GM12878 (cell line): ENCODE results near the gene TOMM34. TPM values are rescaled to one million over a fixed set of nuclear protein-coding genes. Genes with fewer than 3 reads are reported as not detected.

Experiments
- ATAC-seq: fragments of 200-7000 bp; cut with Tn5 transposase; 3 replicates; pipeline ENCODE4 v1.9.1; 2020; ENCODE audit warnings: mild to moderate bottlenecking, moderate library complexity
- BruUV-seq: library from RNA; stranded (reverse); fragments of 400-500 nt; replicated peaks from 2 replicates; lab custom pipeline; 2021; lab: Mats Ljungman, UMichigan
- CTCF ChIA-PET: fragments of 300-600 bp; sonication (Branson Sonifier 250); formaldehyde crosslinking; extraction: SDS; loops from one replicate; lab custom pipeline; 2021; ENCODE audit warnings: inconsistent platforms; lab: Yijun Ruan, JAX
- POLR2A ChIA-PET: fragments of 350-600 bp; formaldehyde crosslinking; extraction: SDS; loops from one replicate; lab custom pipeline; 2021; ENCODE audit warnings: inconsistent platforms; lab: Charles Lee
- RAD21 ChIA-PET: fragments of 300-600 bp; sonication (Branson Sonifier 250); formaldehyde crosslinking; loops from one replicate; lab custom pipeline; 2023; ENCODE audit warnings: antibody characterized with exemption; ENCODE audit not compliant: unreplicated experiment; lab: Charles Lee
- SMC1A ChIA-PET: fragments of 300-600 bp; sonication (Branson Sonifier 250); formaldehyde crosslinking; loops from one replicate; lab custom pipeline; 2023; ENCODE audit not compliant: unreplicated experiment, uncharacterized antibody; lab: Charles Lee
- DNase-seq: peaks from one replicate; pipeline ENCODE4 v3.0.0-alpha.2; 2011; ENCODE audit warnings: low read depth, low spot score
- FAIRE-seq: peaks from 3 replicates; lab custom pipeline; 2011; peaks lifted over from hg19 to GRCh38; lab: Jason Lieb, UNC
- H2AFZ ChIP-seq: 2 replicates; pipeline ENCODE4 v1.6.0; 2011; ENCODE audit warnings: low read depth, low read length, control low read depth; ENCODE audit not compliant: control insufficient read depth
- H3K27ac ChIP-seq: 2 replicates; pipeline ENCODE4 v1.5.1; 2011; ENCODE audit warnings: control low read depth; ENCODE audit not compliant: control insufficient read depth, insufficient read depth
- H3K27me3 ChIP-seq, 2 experiments: replicated peaks in 1 of 2; 2 replicates each; pipeline versions ENCODE4 v1.6.0 to v1.6.1; 2011; ENCODE audit warnings: low read length in 1 of 2; ENCODE audit not compliant: control insufficient read depth in 2 of 2, insufficient read depth in 2 of 2
- H3K36me3 ChIP-seq, 2 experiments: 2 replicates each; pipeline ENCODE4 v1.5.1; 2011; ENCODE audit warnings: low read length in 1 of 2; ENCODE audit not compliant: control insufficient read depth in 2 of 2, insufficient read depth in 2 of 2
- H3K4me1 ChIP-seq: 2 replicates; pipeline ENCODE4 v1.6.1; 2011; ENCODE audit warnings: mild to moderate bottlenecking, low read length, moderate library complexity, mixed read lengths; ENCODE audit not compliant: control insufficient read depth, insufficient read depth
- H3K4me2 ChIP-seq: 2 replicates; pipeline ENCODE4 v1.6.0; 2011; ENCODE audit warnings: control low read depth; ENCODE audit not compliant: control insufficient read depth, insufficient read depth
- H3K4me3 ChIP-seq: fragments of 200-600 bp; sonication (generic); 2 replicates; pipeline ENCODE4 v1.5.1; 2016
- H3K79me2 ChIP-seq: 2 replicates; pipeline ENCODE4 v1.6.0; 2011; ENCODE audit warnings: low read length; ENCODE audit not compliant: control insufficient read depth, insufficient read depth
- H3K9ac ChIP-seq: 2 replicates; pipeline ENCODE4 v1.8.0; 2011; ENCODE audit warnings: low read length, control low read depth, mixed read lengths; ENCODE audit not compliant: control insufficient read depth, insufficient read depth
- H3K9me3 ChIP-seq: replicated peaks from 3 replicates; pipeline ENCODE4 v1.5.1; 2011; ENCODE audit warnings: mild to moderate bottlenecking, low read length; ENCODE audit not compliant: control insufficient read depth, insufficient read depth
- H4K20me1 ChIP-seq: 2 replicates; pipeline ENCODE4 v1.6.0; 2011; ENCODE audit not compliant: control insufficient read depth, insufficient read depth
- ATF7 ChIP-seq: fragments of 450-650 bp; IDR thresholded peaks from 2 replicates; pipeline ENCODE4 v1.6.1; 2016; ENCODE audit warnings: low read depth, mild to moderate bottlenecking
- CHD2 ChIP-seq: IDR thresholded peaks from 2 replicates; pipeline ENCODE4 v1.6.1; 2011; ENCODE audit warnings: low read depth, low read length, improper control_type of control experiment, borderline replicate concordance
- MEF2B ChIP-seq: fragments of 450-650 bp; IDR thresholded peaks from 2 replicates; pipeline ENCODE4 v1.6.1; 2018; ENCODE audit warnings: mild to moderate bottlenecking, moderate library complexity; ENCODE audit not compliant: partially characterized antibody, poor library complexity, severe bottlenecking
- MTA3 ChIP-seq: IDR thresholded peaks from 2 replicates; pipeline ENCODE4 v1.6.1; 2012; ENCODE audit warnings: low read length, inconsistent platforms, borderline replicate concordance
- MYB ChIP-seq: fragments of 150-350 bp; IDR thresholded peaks from 2 replicates; pipeline ENCODE4 v1.6.1; 2014; ENCODE audit warnings: mild to moderate bottlenecking, low read depth, low read length, borderline replicate concordance
- MYC ChIP-seq: IDR thresholded peaks from 2 replicates; pipeline ENCODE4 v1.6.1; 2011; ENCODE audit warnings: mild to moderate bottlenecking, low read length, moderate library complexity, inconsistent platforms; ENCODE audit not compliant: insufficient read depth, insufficient replicate concordance, insufficient read length, severe bottlenecking
- NFYB ChIP-seq: IDR thresholded peaks from 2 replicates; pipeline ENCODE4 v1.6.1; 2011; ENCODE audit warnings: low read depth, mild to moderate bottlenecking, low read length, improper control_type of control experiment, moderate library complexity; ENCODE audit not compliant: insufficient read depth
- PAX5 ChIP-seq: IDR thresholded peaks from 2 replicates; pipeline ENCODE4 v1.6.1; 2011; ENCODE audit warnings: low read depth, low read length, borderline replicate concordance
- POLR2A ChIP-seq: IDR thresholded peaks from 2 replicates; pipeline ENCODE4 v1.6.1; 2011; ENCODE audit warnings: low read depth, mild to moderate bottlenecking, low read length
- POU2F2 ChIP-seq: IDR thresholded peaks from 3 replicates; pipeline ENCODE4 v1.6.1; 2011; ENCODE audit warnings: low read depth, mild to moderate bottlenecking, low read length, borderline replicate concordance
- RBBP5 ChIP-seq: fragments of 200-600 bp; sonication (generic); conservative IDR thresholded peaks from 2 replicates; pipeline ENCODE4 v1.6.1; 2016
- SKIL ChIP-seq: fragments of 450-650 bp; IDR thresholded peaks from 2 replicates; pipeline ENCODE4 v1.6.1; 2017; ENCODE audit warnings: mild to moderate bottlenecking, low read depth, inconsistent platforms; ENCODE audit not compliant: poor library complexity, severe bottlenecking
- TCF7 ChIP-seq: IDR thresholded peaks from 2 replicates; pipeline ENCODE4 v1.6.1; 2014; ENCODE audit warnings: antibody characterized with exemption, borderline replicate concordance
- ZBED1 ChIP-seq: IDR thresholded peaks from 2 replicates; pipeline ENCODE4 v1.6.1; 2016; ENCODE audit warnings: borderline replicate concordance
- ZBTB33 ChIP-seq: fragments of 450-650 bp; IDR thresholded peaks from 2 replicates; pipeline ENCODE4 v1.6.1; 2017; ENCODE audit warnings: mild to moderate bottlenecking
- WGBS: methylation state at CpG from one replicate; pipeline ENCODE4 v1.1.6; 2016; ENCODE audit warnings: low lambda C conversion rate; ENCODE audit not compliant: insufficient replicate concordance, insufficient coverage; ENCODE audit errors: missing lambda C conversion rate; 5-methylcytosine and 5-hydroxymethylcytosine counted together
- in situ Hi-C: fragments of 300-500 bp; cut with MboI; formaldehyde crosslinking; loops from 9 replicates; pipeline ENCODE4 v1.14.3; 2018; ENCODE audit warnings: mixed read lengths
- intact Hi-C: fragments of 100-400 bp; cut with micrococcal nuclease; formaldehyde crosslinking; loops from one replicate; pipeline ENCODE4 v1.14.2; 2022; ENCODE audit not compliant: unreplicated experiment
- polyA plus RNA-seq, 11 experiments: library from polyadenylated mRNA; depleted of rRNA in 4 of 11; unstranded in 6 of 11; stranded (reverse) in 5 of 11; fragments of >200 nt; fragmentation: Nextera tagmentation in 4 of 11; fragmentation: Illumina TruSeq in 1 of 11; extraction: Ambion mirVana in 4 of 11; extraction: Trizol in 1 of 11; gene quantifications; 1 replicate in 1 of 11; 2 replicates in 10 of 11; pipeline versions ENCODE4 v1.2.1 to v1.2.3, GENCODE V29; 2011 to 2016; ENCODE audit warnings: inconsistent platforms in 2 of 11, missing spikeins in 2 of 11, low read depth in 1 of 11
- total RNA-seq, 4 experiments: library from RNA; depleted of rRNA in 3 of 4; stranded (reverse); fragments of >200 nt in 3 of 4; fragmentation: Illumina TruSeq in 1 of 4; extraction: Trizol in 1 of 4; gene quantifications; 2 replicates each; pipeline versions ENCODE4 v1.2.1 to v1.2.3, GENCODE V29; 2013 to 2021
- TF ChIP-seq, protein P1 (sequence below): IDR thresholded peaks from 2 replicates; pipeline ENCODE4 v1.6.1; 2012; ENCODE audit warnings: low read depth, low read length, improper control_type of control experiment
- TF ChIP-seq, protein P2 (sequence below): fragments of 450-650 bp; IDR thresholded peaks from 2 replicates; pipeline ENCODE4 v1.6.1; 2018; ENCODE audit warnings: mild to moderate bottlenecking, low read depth, moderate library complexity; ENCODE audit not compliant: partially characterized antibody

The TOMM34 gene
- total and polyA plus RNA-seq, 10 of the 15 experiments (the other 5 are each of a cell fraction or from before 2014, with no cell fraction given): 14.0 to 73.8 (median 43.9) TPM

- WGBS: 88% methylated on average over 6 of the region's 6 CpGs
- Histone ChIP-seq H3K9me3 (no peaks in the 10 kb centered on the region), H2AFZ (no peak overlapping the region), H3K9ac (no peak overlapping the region), H3K27ac (no peak overlapping the region), H3K4me1 (no peaks in the 10 kb centered on the region; the same call in 1 of the 2 replicates), H3K27me3 (no peaks in the 10 kb centered on the region), H3K4me3 (no peak overlapping the region), H3K79me2 (peaks cover 18% of the 10 kb centered on the region), H3K36me3 (peaks cover 20 to 56% of the 10 kb centered on the region in 2 experiments), H4K20me1 (0 out of 2 replicates have a peak, but pooled peaks cover 2% of the 10 kb centered on the region), H3K4me2 (no peak overlapping the region)
- ChIA-PET CTCF (interaction anchor here (0.9 to 1.9 kb wide), 7 partner anchors 8 to 54 kb away, joined by 3 to 6 read pairs (median 3); no protein-coding TSS in a partner anchor), POLR2A (interaction anchor here (1.7 kb wide), 1 partner anchor 19 kb away, joined by 5 read pairs; no protein-coding TSS in a partner anchor), SMC1A (interaction anchor here (0.9 to 2.2 kb wide), 10 partner anchors 12 to 74 kb away, joined by 3 to 8 read pairs (median 4); partner anchors contain the start of gene TOMM34), RAD21 (no interaction called here)
- ATAC-seq (no peak), DNase-seq (no peak), FAIRE-seq (no peak)
- in situ Hi-C loops: no loop called here
- intact Hi-C loops: no loop called here
- no TSS peak for BruUV-seq
- TF ChIP-seq TCF7 (no peak), ZBED1 (no peak), ZBTB33 (no peak), MEF2B (no peak), MYC (no peak), POLR2A (no peak), ATF7 (no peak), MYB (no peak), SKIL (no peak), RBBP5 (no peak), MTA3 (no peak), CHD2 (no peak), NFYB (no peak), PAX5 (no peak), POU2F2 (no peak)
- TF ChIP-seq, protein P1, sequence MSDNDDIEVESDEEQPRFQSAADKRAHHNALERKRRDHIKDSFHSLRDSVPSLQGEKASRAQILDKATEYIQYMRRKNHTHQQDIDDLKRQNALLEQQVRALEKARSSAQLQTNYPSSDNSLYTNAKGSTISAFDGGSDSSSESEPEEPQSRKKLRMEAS: no peak
- TF ChIP-seq, protein P2, sequence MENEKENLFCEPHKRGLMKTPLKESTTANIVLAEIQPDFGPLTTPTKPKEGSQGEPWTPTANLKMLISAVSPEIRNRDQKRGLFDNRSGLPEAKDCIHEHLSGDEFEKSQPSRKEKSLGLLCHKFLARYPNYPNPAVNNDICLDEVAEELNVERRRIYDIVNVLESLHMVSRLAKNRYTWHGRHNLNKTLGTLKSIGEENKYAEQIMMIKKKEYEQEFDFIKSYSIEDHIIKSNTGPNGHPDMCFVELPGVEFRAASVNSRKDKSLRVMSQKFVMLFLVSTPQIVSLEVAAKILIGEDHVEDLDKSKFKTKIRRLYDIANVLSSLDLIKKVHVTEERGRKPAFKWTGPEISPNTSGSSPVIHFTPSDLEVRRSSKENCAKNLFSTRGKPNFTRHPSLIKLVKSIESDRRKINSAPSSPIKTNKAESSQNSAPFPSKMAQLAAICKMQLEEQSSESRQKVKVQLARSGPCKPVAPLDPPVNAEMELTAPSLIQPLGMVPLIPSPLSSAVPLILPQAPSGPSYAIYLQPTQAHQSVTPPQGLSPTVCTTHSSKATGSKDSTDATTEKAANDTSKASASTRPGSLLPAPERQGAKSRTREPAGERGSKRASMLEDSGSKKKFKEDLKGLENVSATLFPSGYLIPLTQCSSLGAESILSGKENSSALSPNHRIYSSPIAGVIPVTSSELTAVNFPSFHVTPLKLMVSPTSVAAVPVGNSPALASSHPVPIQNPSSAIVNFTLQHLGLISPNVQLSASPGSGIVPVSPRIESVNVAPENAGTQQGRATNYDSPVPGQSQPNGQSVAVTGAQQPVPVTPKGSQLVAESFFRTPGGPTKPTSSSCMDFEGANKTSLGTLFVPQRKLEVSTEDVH: no peak
Observed at GRCh38 chr20:44997171-44997570, 37.0 kb upstream of the TOMM34 start.
